ENCODE data around the gene BMPR1B.
"Not testable (repeated sequence)": the region's sequence is repeated elsewhere in the genome, so short reads cannot be mapped to it uniquely, and the experiment has no call there.

BMPR1B gene

DNA sequence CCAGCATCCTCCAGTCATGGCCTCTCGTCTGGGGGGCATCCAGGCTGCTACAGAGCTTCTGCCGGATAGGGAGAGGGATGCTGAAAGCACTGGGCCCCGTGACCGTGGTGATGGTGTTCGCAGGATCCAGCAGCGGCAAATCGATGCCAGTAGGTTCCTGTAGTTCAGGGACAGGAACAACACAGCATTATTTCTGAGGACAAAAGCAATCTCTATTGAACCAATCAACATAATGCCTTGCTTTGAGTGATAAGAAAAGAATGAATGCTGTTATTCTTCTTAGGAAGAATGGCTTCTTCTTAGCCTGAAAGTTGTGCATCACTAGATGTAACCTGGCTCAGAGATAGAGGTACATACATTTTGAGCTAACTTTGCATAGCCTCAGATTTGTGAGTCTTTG, 412.4 kb downstream of the BMPR1B start:
- H3K36me3 ChIP-seq (ENCODE audit: control insufficient read depth in 2 of 2, insufficient read depth in 2 of 2, low read length in 2 of 2): peaks cover 0 to 7% of the 10 kb centered on the region in 2 donors
- no peak overlapping the region for H3K9ac ChIP-seq (ENCODE audit: low read length in 2 of 2)
- no peaks in the 10 kb centered on the region for H3K27me3 ChIP-seq (ENCODE audit: control insufficient read depth in 1 of 2, insufficient read depth in 2 of 2, low read length in 2 of 2)
- no peaks in the 10 kb centered on the region for H3K4me1 ChIP-seq (ENCODE audit: control insufficient read depth, insufficient read depth, low read length)
- no peaks in the 10 kb centered on the region for H3K9me3 ChIP-seq (ENCODE audit: control insufficient read depth in 2 of 2, low read length in 2 of 2)
- no peak overlapping the region for H3K27ac ChIP-seq (ENCODE audit: low read length)
- no peak overlapping the region for H3K4me3 ChIP-seq (ENCODE audit: low read length in 2 of 2)

DNA sequence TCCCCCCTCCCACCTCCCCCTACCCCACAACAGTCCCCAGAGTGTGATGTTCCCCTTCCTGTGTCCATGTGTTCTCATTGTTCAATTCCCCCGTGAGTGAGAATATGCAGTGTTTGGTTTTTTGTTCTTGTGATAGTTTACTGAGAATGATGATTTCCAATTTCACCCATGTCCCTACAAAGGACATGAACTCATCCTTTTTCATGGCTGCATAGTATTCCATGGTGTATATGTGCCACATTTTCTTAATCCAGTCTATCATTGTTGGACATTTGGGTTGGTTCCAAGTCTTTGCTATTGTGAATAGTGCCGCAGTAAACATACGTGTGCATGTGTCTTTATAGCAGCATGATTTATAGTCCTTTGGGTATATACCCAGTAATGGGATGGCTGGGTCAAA, 413.6 kb downstream of the BMPR1B start:
- not testable (repeated sequence) for H3K9ac ChIP-seq (ENCODE audit: low read length in 2 of 2); H3K9me3 ChIP-seq (ENCODE audit: control insufficient read depth in 2 of 2, low read length in 2 of 2); H3K4me3 ChIP-seq (ENCODE audit: low read length in 2 of 2); H3K27me3 ChIP-seq (ENCODE audit: control insufficient read depth in 1 of 2, insufficient read depth in 2 of 2, low read length in 2 of 2); H3K36me3 ChIP-seq (ENCODE audit: control insufficient read depth in 2 of 2, insufficient read depth in 2 of 2, low read length in 2 of 2); H3K4me1 ChIP-seq (ENCODE audit: control insufficient read depth, insufficient read depth, low read length); H3K27ac ChIP-seq (ENCODE audit: low read length)

DNA sequence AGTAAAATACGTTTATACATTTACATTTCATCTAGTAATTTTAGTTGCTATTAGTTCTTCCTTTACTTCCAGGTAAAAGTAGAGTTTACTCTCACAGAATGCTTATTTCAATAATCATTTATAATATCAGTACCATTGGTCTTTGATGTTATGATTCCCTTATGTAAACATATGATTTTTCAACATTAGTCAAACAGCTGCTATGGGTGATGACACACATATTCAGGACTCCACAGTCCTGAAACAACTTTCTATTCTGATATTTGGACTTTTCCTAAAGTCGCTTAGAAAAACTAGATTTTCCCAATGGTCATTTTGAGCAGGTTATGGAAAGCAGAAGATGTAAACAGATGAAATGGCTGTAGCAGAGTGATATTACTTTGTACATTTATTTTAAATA, 421.2 kb downstream of the BMPR1B start:
- Histone ChIP-seq H3K27me3 (ENCODE audit: control insufficient read depth in 1 of 2, insufficient read depth in 2 of 2, low read length in 2 of 2) (no peaks in the 10 kb centered on the region), H3K4me1 (ENCODE audit: control insufficient read depth, insufficient read depth, low read length) (no peaks in the 10 kb centered on the region), H3K9me3 (ENCODE audit: control insufficient read depth in 2 of 2, low read length in 2 of 2) (peaks cover 0 to 6% of the 10 kb centered on the region in 2 donors), H3K4me3 (ENCODE audit: low read length in 2 of 2) (no peak overlapping the region), H3K9ac (ENCODE audit: low read length in 2 of 2) (no peak overlapping the region), H3K27ac (ENCODE audit: low read length) (no peak overlapping the region), H3K36me3 (ENCODE audit: control insufficient read depth in 2 of 2, insufficient read depth in 2 of 2, low read length in 2 of 2) (peaks cover 5 to 12% of the 10 kb centered on the region in 2 donors)

DNA sequence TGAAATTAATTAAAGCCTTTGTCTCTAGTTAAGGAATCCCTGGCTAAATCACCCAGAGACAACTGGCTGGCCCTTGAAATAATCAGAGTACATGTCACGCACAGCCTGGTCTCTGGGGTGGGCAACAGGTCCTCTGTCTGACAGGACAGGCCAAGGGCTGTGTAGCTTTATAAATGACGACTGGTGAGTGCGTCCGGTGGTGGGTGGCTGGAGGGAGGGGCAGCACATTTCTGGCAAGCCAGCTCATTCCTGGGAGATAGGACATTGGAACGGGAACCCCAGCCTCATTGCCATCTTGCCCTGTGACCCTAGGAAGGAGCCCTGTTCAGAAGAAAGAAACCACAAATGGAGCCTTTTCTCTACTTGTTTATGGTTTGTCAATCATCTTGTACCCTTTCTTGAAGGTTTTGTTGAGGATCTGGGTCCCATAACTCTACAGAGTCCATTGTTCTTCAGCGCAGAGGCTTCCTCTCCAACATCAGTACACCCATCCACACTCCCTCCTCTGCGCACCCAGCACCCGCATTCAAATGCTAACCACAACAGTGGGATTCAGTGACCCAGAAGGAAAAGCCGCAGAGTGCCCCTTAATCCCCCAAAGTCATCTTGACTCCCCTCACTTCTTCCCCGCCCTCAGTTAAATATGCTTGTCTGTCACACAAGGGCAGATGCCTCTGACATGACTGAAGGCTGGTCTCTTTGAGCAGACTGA, 422.9 kb downstream of the BMPR1B start:
- Histone ChIP-seq H3K4me3 (ENCODE audit: low read length in 2 of 2) (no peak overlapping the region), H3K36me3 (ENCODE audit: control insufficient read depth in 2 of 2, insufficient read depth in 2 of 2, low read length in 2 of 2) (peaks cover 5 to 12% of the 10 kb centered on the region in 2 donors), H3K27me3 (ENCODE audit: control insufficient read depth in 1 of 2, insufficient read depth in 2 of 2, low read length in 2 of 2) (no peaks in the 10 kb centered on the region), H3K9me3 (ENCODE audit: control insufficient read depth in 2 of 2, low read length in 2 of 2) (peaks cover 0 to 6% of the 10 kb centered on the region in 2 donors), H3K9ac (ENCODE audit: low read length in 2 of 2) (no peak overlapping the region), H3K27ac (ENCODE audit: low read length) (no peak overlapping the region), H3K4me1 (ENCODE audit: control insufficient read depth, insufficient read depth, low read length) (no peaks in the 10 kb centered on the region)

DNA sequence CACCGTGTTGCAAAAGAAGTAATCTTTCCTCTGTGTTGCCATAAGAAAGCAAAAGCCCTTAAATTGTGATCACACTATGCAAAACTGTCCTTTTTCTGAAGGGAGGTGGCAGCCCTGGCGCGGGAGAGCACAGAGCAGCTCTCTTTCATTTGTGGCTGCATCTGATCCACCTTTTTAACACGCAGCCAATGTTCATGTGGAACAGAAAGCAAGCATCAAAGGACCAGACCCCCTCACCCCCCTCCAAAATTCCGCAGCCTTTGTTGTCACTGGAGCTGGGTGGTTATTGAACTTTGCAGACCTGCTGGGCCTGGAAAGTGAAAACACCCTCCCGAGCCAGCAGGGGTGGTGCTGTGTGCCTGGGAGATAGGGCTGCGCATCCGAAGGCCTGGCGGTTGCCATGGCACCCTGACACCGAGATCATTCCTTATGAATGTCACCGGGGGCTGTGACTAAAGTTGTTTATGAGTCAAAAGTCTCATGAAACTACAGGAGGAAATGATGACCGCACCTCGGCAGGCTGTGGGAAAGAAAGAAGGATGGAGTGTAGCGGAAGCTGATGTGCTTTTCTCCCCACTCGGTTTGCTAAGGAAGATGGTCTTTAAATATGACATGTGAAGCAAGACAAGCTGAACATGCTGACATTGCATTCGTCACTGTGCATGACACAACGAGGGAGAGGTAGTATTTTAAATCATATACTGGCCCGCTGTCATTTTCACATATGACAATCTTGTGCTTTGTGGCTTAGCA, 423.7 kb downstream of the BMPR1B start:
- no peak overlapping the region for H3K27ac ChIP-seq (ENCODE audit: low read length)
- no peaks in the 10 kb centered on the region for H3K4me1 ChIP-seq (ENCODE audit: control insufficient read depth, insufficient read depth, low read length)
- peaks cover 5 to 12% of the 10 kb centered on the region in 2 donors for H3K36me3 ChIP-seq (ENCODE audit: control insufficient read depth in 2 of 2, insufficient read depth in 2 of 2, low read length in 2 of 2)
- H3K27me3 ChIP-seq (ENCODE audit: control insufficient read depth in 1 of 2, insufficient read depth in 2 of 2, low read length in 2 of 2): no peaks in the 10 kb centered on the region
- H3K4me3 ChIP-seq (ENCODE audit: low read length in 2 of 2): no peak overlapping the region
- no peak overlapping the region for H3K9ac ChIP-seq (ENCODE audit: low read length in 2 of 2)
- peaks cover 0 to 6% of the 10 kb centered on the region in 2 donors for H3K9me3 ChIP-seq (ENCODE audit: control insufficient read depth in 2 of 2, low read length in 2 of 2)

DNA sequence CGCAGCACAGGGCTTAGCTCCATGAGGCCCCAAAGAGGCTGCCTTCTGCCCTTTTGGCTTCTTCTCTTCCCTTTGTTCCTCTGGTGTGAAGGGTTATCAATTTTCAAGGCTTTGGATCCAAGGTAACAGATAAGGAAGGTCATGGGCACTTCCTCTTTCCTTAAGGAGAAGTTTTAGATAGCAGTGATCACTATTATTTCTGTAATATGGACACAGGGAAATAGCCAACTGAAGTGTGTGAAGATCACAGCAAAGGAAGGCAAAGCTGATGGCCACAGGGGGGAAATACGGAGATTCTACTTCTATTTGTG, 424.2 kb downstream of the BMPR1B start:
- Histone ChIP-seq H3K9ac (ENCODE audit: low read length in 2 of 2) (no peak overlapping the region), H3K4me3 (ENCODE audit: low read length in 2 of 2) (no peak overlapping the region), H3K9me3 (ENCODE audit: control insufficient read depth in 2 of 2, low read length in 2 of 2) (peaks cover 0 to 5% of the 10 kb centered on the region in 2 donors), H3K4me1 (ENCODE audit: control insufficient read depth, insufficient read depth, low read length) (no peaks in the 10 kb centered on the region), H3K27ac (ENCODE audit: low read length) (no peak overlapping the region), H3K36me3 (ENCODE audit: control insufficient read depth in 2 of 2, insufficient read depth in 2 of 2, low read length in 2 of 2) (peaks cover 5 to 12% of the 10 kb centered on the region in 2 donors), H3K27me3 (ENCODE audit: control insufficient read depth in 1 of 2, insufficient read depth in 2 of 2, low read length in 2 of 2) (no peaks in the 10 kb centered on the region)

DNA sequence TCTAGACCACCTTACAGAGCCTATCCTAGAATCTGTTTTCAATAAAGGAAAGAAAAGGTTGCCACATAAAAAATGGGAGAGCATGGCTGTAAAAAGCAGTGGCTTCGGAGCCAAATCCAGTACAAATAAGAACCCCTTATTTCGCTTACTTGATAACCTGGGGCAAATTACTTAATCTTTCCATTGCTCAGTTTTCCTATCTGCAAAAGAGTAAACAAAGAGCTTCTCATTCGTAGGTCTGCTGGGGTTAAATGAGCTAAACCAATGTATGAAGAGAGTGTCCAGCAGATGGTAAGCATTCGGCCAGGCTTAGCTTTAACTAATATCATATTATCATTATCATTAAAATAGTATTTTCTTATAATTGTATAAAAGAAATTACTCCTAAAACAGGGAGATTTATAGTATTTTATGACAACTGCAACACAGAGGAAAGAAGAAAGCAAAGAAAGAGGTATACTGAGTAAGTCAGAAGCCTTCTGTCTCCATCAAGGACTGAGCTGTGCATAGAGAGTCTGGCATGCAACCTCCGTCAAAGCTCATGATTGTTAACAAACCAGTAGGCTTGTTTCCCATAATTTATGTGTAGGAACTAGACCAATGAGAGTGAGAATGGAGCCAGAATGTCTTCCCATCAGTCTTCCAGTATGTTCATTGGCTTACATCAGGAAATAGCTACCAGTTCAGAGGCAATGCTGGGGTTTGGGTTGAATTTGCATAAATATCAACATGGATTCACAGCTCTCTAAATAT, 426.1 kb downstream of the BMPR1B start:
- no peak overlapping the region for H3K4me3 ChIP-seq (ENCODE audit: low read length in 2 of 2)
- no peaks in the 10 kb centered on the region for H3K4me1 ChIP-seq (ENCODE audit: control insufficient read depth, insufficient read depth, low read length)
- H3K27ac ChIP-seq (ENCODE audit: low read length): no peak overlapping the region
- peaks cover 0 to 6% of the 10 kb centered on the region in 2 donors for H3K36me3 ChIP-seq (ENCODE audit: control insufficient read depth in 2 of 2, insufficient read depth in 2 of 2, low read length in 2 of 2)
- H3K27me3 ChIP-seq (ENCODE audit: control insufficient read depth in 1 of 2, insufficient read depth in 2 of 2, low read length in 2 of 2): no peaks in the 10 kb centered on the region
- no peak overlapping the region for H3K9ac ChIP-seq (ENCODE audit: low read length in 2 of 2)
- H3K9me3 ChIP-seq (ENCODE audit: control insufficient read depth in 2 of 2, low read length in 2 of 2): no peaks in the 10 kb centered on the region

DNA sequence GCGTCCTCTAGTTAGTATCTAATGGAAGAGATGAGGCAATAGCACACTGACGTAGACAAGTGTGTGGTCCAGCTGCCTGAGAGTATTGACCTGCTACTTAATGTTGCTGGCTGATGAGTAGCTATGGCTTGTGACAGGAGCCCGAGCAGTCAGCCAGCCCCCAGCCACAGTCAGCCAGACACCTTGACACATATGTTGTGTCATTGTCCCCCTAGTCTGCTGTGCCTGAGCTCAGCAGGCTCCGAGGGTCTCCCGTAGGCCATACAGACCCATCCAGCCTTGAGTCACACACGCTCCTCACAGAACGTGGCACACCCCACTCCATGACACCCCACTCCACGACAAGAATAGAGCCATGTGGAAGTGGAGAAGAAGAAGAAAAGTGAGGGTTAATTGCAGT, 428.9 kb downstream of the BMPR1B start:
- H3K9me3 ChIP-seq (ENCODE audit: control insufficient read depth in 2 of 2, low read length in 2 of 2): no peaks in the 10 kb centered on the region
- no peaks in the 10 kb centered on the region for H3K27me3 ChIP-seq (ENCODE audit: control insufficient read depth in 1 of 2, insufficient read depth in 2 of 2, low read length in 2 of 2)
- no peak overlapping the region for H3K9ac ChIP-seq (ENCODE audit: low read length in 2 of 2)
- no peak overlapping the region for H3K4me3 ChIP-seq (ENCODE audit: low read length in 2 of 2)
- no peak overlapping the region for H3K27ac ChIP-seq (ENCODE audit: low read length)
- H3K36me3 ChIP-seq (ENCODE audit: control insufficient read depth in 2 of 2, insufficient read depth in 2 of 2, low read length in 2 of 2): peaks cover 0 to 1% of the 10 kb centered on the region in 2 donors
- H3K4me1 ChIP-seq (ENCODE audit: control insufficient read depth, insufficient read depth, low read length): no peaks in the 10 kb centered on the region

DNA sequence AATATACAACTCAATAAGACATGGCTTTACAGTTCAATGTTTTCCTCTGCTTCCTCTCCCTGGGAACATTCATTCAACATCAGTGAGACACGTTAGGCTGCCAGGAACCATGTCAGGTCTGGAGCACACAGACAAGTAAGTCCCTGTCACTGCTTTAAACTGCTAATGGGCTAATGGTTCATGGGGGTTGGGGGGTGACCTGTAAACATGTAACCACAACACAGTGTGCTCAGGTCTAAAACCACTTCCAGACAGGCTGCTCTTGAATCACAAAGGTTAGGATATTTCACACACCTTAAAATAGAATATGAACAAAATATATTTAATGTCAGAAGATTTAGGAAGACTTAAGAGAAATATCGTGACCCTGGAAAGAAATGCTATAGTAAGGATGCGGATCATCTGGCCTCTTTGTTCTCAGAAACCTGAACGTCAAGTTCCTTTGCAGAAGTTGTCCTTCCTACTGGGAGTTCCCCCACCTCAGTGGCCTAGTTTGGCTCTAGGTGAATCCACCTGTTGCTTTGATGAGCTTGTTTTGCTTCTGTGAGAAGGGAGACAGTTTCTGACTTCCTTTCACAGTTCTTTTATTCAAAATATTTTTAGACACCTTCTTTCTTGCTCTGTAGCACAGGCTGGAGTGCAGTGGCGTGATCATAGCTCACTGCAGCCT, 431.1 kb downstream of the BMPR1B start:
- peaks cover 0 to 2% of the 10 kb centered on the region in 2 donors for H3K27me3 ChIP-seq (ENCODE audit: control insufficient read depth in 1 of 2, insufficient read depth in 2 of 2, low read length in 2 of 2)
- no peak overlapping the region for H3K4me3 ChIP-seq (ENCODE audit: low read length in 2 of 2)
- H3K9ac ChIP-seq (ENCODE audit: low read length in 2 of 2): no peak overlapping the region
- no peaks in the 10 kb centered on the region for H3K9me3 ChIP-seq (ENCODE audit: control insufficient read depth in 2 of 2, low read length in 2 of 2)
- H3K4me1 ChIP-seq (ENCODE audit: control insufficient read depth, insufficient read depth, low read length): no peaks in the 10 kb centered on the region
- H3K27ac ChIP-seq (ENCODE audit: low read length): no peak overlapping the region
- H3K36me3 ChIP-seq (ENCODE audit: control insufficient read depth in 2 of 2, insufficient read depth in 2 of 2, low read length in 2 of 2): no peaks in the 10 kb centered on the region

DNA sequence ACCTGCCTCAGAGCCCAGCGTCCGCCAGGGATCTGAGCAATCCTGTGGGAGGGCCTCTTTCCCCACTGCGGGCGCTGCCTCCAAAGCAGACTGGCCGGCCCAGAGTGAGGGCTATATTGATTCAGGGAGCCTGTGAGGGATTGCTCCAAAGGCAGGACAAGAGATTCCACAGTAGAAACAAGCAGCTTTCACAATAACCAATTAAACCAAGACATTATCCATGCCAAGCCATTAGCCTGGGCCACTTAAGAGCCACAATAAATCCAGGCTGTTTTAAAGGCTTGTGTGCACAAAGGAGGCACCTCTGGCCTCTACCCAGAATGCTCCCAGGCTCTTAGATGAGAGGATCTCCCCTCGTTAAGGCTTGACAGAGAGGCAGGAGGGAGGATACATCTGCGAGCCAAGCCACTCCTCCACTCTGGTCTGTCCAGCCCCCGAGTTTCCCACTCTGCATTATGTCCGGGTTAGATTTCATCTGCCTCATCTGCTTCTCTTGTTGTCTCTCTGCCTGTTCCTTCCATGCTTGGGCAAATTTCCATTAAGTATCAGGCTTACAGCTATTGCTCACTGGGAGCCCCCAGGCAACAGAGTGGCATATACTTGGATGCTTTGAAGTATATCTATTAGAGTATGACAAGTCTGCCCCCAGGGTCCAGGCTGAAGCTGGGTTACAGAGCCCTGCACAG, 433.1 kb downstream of the BMPR1B start:
- H3K27me3 ChIP-seq (ENCODE audit: control insufficient read depth in 1 of 2, insufficient read depth in 2 of 2, low read length in 2 of 2): peaks cover 0 to 2% of the 10 kb centered on the region in 2 donors
- H3K9me3 ChIP-seq (ENCODE audit: control insufficient read depth in 2 of 2, low read length in 2 of 2): no peaks in the 10 kb centered on the region
- H3K4me3 ChIP-seq (ENCODE audit: low read length in 2 of 2): no peak overlapping the region
- H3K36me3 ChIP-seq (ENCODE audit: control insufficient read depth in 2 of 2, insufficient read depth in 2 of 2, low read length in 2 of 2): no peaks in the 10 kb centered on the region
- no peak overlapping the region for H3K9ac ChIP-seq (ENCODE audit: low read length in 2 of 2)
- no peaks in the 10 kb centered on the region for H3K4me1 ChIP-seq (ENCODE audit: control insufficient read depth, insufficient read depth, low read length)
- H3K27ac ChIP-seq (ENCODE audit: low read length): no peak overlapping the region
